IMR-90 (cell line): ENCODE measurements around the gene KLHDC7B. TPM values are rescaled to one million over a fixed set of nuclear protein-coding genes. Genes with fewer than 3 reads are reported as not detected.

Experiments
- ATAC-seq: fragments of 200-7000 bp; cut with Tn5 transposase; 2 replicates; pipeline ENCODE4 v1.9.1; 2020; ENCODE audit warnings: low read depth, mild to moderate bottlenecking, moderate library complexity
- BruUV-seq: library from RNA; stranded (reverse); fragments of 400-500 nt; replicated peaks from 2 replicates; lab custom pipeline; 2021; lab: Mats Ljungman, UMichigan
- CTCF ChIA-PET: fragments of 300-600 bp; formaldehyde crosslinking; extraction: SDS; loops from one replicate; lab custom pipeline; 2021; ENCODE audit warnings: antibody characterized with exemption; lab: Yijun Ruan, JAX
- POLR2A ChIA-PET: fragments of 300-600 bp; sonication (Branson Sonifier 250); formaldehyde crosslinking; loops from one replicate; lab custom pipeline; 2022; ENCODE audit warnings: antibody characterized with exemption; ENCODE audit not compliant: unreplicated experiment; lab: Charles Lee
- DNase-seq: peaks from one replicate; pipeline ENCODE4 v3.0.0; 2013
- H2AFZ ChIP-seq: replicated peaks from 2 replicates; pipeline ENCODE3; 2013; ENCODE audit warnings: low read length, mild to moderate bottlenecking; ENCODE audit not compliant: poor library complexity
- H2AK5ac ChIP-seq: 2 replicates; pipeline ENCODE4 v1.6.1; 2013; ENCODE audit warnings: low read depth, low read length, inconsistent platforms
- H2AK9ac ChIP-seq: replicated peaks from 2 replicates; pipeline ENCODE3; 2013; ENCODE audit warnings: mild to moderate bottlenecking, low read depth, low read length, moderate library complexity; ENCODE audit not compliant: poor library complexity
- H2BK120ac ChIP-seq: 2 replicates; pipeline ENCODE4 v1.6.1; 2013; ENCODE audit warnings: low read depth, low read length, inconsistent platforms
- H2BK15ac ChIP-seq: 3 replicates; pipeline ENCODE4 v1.6.1; 2013; ENCODE audit warnings: low read depth, low read length, inconsistent platforms
- H2BK20ac ChIP-seq: 2 replicates; pipeline ENCODE4 v1.6.1; 2013; ENCODE audit warnings: low read depth, mild to moderate bottlenecking, inconsistent platforms, low read length, moderate library complexity
- H2BK5ac ChIP-seq: 2 replicates; pipeline ENCODE4 v1.6.1; 2013; ENCODE audit warnings: mild to moderate bottlenecking, low read depth, low read length, inconsistent platforms; ENCODE audit not compliant: poor library complexity, severe bottlenecking
- H3K14ac ChIP-seq: replicated peaks from 2 replicates; pipeline ENCODE4 v1.6.1; 2013; ENCODE audit warnings: low read depth, low read length, inconsistent platforms
- H3K18ac ChIP-seq: 2 replicates; pipeline ENCODE4 v1.6.1; 2013; ENCODE audit warnings: low read depth, low read length, control low read depth
- H3K23ac ChIP-seq: 2 replicates; pipeline ENCODE4 v1.6.1; 2013; ENCODE audit warnings: low read depth, low read length, inconsistent platforms
- H3K27ac ChIP-seq: 2 replicates; pipeline ENCODE4 v1.5.1; 2013; ENCODE audit warnings: mild to moderate bottlenecking, control low read depth, low read length; ENCODE audit not compliant: insufficient read depth
- H3K27me3 ChIP-seq: 2 replicates; pipeline ENCODE4 v1.6.1; 2013; ENCODE audit warnings: low read length; ENCODE audit not compliant: control insufficient read depth, insufficient read depth
- H3K36me3 ChIP-seq: 2 replicates; pipeline ENCODE4 v1.6.1; 2013; ENCODE audit warnings: low read length, mixed read lengths; ENCODE audit not compliant: control insufficient read depth, insufficient read depth
- H3K4ac ChIP-seq: 2 replicates; pipeline ENCODE4 v1.6.1; 2013; ENCODE audit warnings: low read depth, low read length, inconsistent platforms
- H3K4me1 ChIP-seq: 2 replicates; pipeline ENCODE4 v1.6.1; 2013; ENCODE audit warnings: low read length, mixed read lengths; ENCODE audit not compliant: control insufficient read depth, insufficient read depth
- H3K4me2 ChIP-seq: 2 replicates; pipeline ENCODE4 v1.6.1; 2013; ENCODE audit warnings: low read depth, mild to moderate bottlenecking, control low read depth, low read length, moderate library complexity
- H3K4me3 ChIP-seq: 2 replicates; pipeline ENCODE4 v1.5.1; 2013; ENCODE audit warnings: low read depth, mild to moderate bottlenecking, control low read depth, low read length, moderate library complexity; ENCODE audit not compliant: insufficient read depth
- H3K56ac ChIP-seq: 2 replicates; pipeline ENCODE4 v1.6.1; 2013; ENCODE audit warnings: low read length, inconsistent platforms; ENCODE audit not compliant: insufficient read depth; ENCODE audit errors: extremely low read depth
- H3K79me1 ChIP-seq, 2 experiments: 2 replicates each; pipeline ENCODE4 v1.6.1; 2013; ENCODE audit warnings: low read length in 2 of 2, inconsistent platforms in 1 of 2, low read depth in 1 of 2
- H3K9ac ChIP-seq: 2 replicates; pipeline ENCODE4 v1.6.1; 2013; ENCODE audit warnings: low read depth, low read length, control low read depth
- H3K9me1 ChIP-seq: 2 replicates; pipeline ENCODE4 v1.6.1; 2013; ENCODE audit warnings: low read length, inconsistent platforms; ENCODE audit not compliant: insufficient read depth
- H3K9me3 ChIP-seq: 2 replicates; pipeline ENCODE4 v1.6.1; 2013; ENCODE audit warnings: low read length; ENCODE audit not compliant: control insufficient read depth, insufficient read depth
- H4K20me1 ChIP-seq: 2 replicates; pipeline ENCODE4 v1.6.1; 2013; ENCODE audit warnings: low read length, inconsistent platforms; ENCODE audit not compliant: insufficient read depth
- H4K5ac ChIP-seq: 2 replicates; pipeline ENCODE4 v1.6.1; 2013; ENCODE audit warnings: mild to moderate bottlenecking, low read depth, low read length, control low read depth
- H4K8ac ChIP-seq, 2 experiments: 2 replicates each; pipeline ENCODE4 v1.6.1; 2013; ENCODE audit warnings: low read depth in 2 of 2, low read length in 2 of 2, control low read depth in 1 of 2, inconsistent platforms in 1 of 2
- H4K91ac ChIP-seq: 2 replicates; pipeline ENCODE4 v1.6.1; 2013; ENCODE audit warnings: low read depth, low read length, inconsistent platforms; ENCODE audit not compliant: insufficient read depth
- CHD1 ChIP-seq: IDR thresholded peaks from 2 replicates; pipeline ENCODE4 v1.6.1; 2012; ENCODE audit warnings: low read depth, low read length, improper control_type of control experiment
- MAZ ChIP-seq: IDR thresholded peaks from 2 replicates; pipeline ENCODE4 v1.6.1; 2012; ENCODE audit warnings: low read depth, mild to moderate bottlenecking, low read length, improper control_type of control experiment, moderate library complexity, borderline replicate concordance
- MXI1 ChIP-seq: IDR thresholded peaks from 2 replicates; pipeline ENCODE4 v1.6.1; 2012; ENCODE audit warnings: low read depth, mild to moderate bottlenecking, low read length, moderate library complexity, borderline replicate concordance
- POLR2A ChIP-seq: IDR thresholded peaks from 2 replicates; pipeline ENCODE4 v1.6.1; 2012; ENCODE audit warnings: mild to moderate bottlenecking, low read depth, low read length
- RFX5 ChIP-seq: IDR thresholded peaks from 2 replicates; pipeline ENCODE4 v1.8.0; 2012; ENCODE audit warnings: low read depth, mild to moderate bottlenecking, low read length, moderate library complexity
- SMC3 ChIP-seq: fragments of 150-350 bp; IDR thresholded peaks from 2 replicates; pipeline ENCODE4 v1.6.1; 2016; ENCODE audit warnings: low read depth, mild to moderate bottlenecking, antibody characterized with exemption, low read length, moderate library complexity
- WGBS, 2 experiments: methylation state at CpG; one replicate each; pipeline versions ENCODE4 v1.1.5 to v1.1.7; 2013; ENCODE audit warnings: missing lambda C conversion rate in 2 of 2; ENCODE audit not compliant: insufficient read length in 1 of 2; ENCODE audit errors: extremely low coverage in 2 of 2; 5-methylcytosine and 5-hydroxymethylcytosine counted together
- dilution Hi-C: fragments of 300-500 bp; cut with HindIII; formaldehyde crosslinking; loops from one replicate; pipeline ENCODE4 v1.14.3; 2018; ENCODE audit warnings: low sequenced_read_pairs; ENCODE audit not compliant: unreplicated experiment
- in situ Hi-C: fragments of 300-500 bp; cut with MboI; formaldehyde crosslinking; loops from 3 replicates; pipeline ENCODE4 v1.14.3; 2019; ENCODE audit warnings: low sequenced_read_pairs, inconsistent platforms, mixed read lengths
- intact Hi-C: fragments of 100-400 bp; cut with micrococcal nuclease; formaldehyde crosslinking; loops from 2 replicates; pipeline ENCODE4 v1.10.0; 2022
- polyA plus RNA-seq, 3 experiments: library from polyadenylated mRNA; depleted of rRNA; stranded (reverse); fragments of >200 nt; gene quantifications; 2 replicates each; pipeline ENCODE4 v1.2.3, GENCODE V29; 2012; ENCODE audit warnings: low replicate concordance in 1 of 3
- total RNA-seq: library from RNA; depleted of rRNA; stranded (reverse); fragments of >200 nt; gene quantifications from 2 replicates; pipeline ENCODE4 v1.2.3, GENCODE V29; 2012

Gene KLHDC7B
- total and polyA plus RNA-seq, 2 of the 4 experiments (the other 2 are of a cell fraction) = 0.05 TPM; not detected in 1

DNA sequence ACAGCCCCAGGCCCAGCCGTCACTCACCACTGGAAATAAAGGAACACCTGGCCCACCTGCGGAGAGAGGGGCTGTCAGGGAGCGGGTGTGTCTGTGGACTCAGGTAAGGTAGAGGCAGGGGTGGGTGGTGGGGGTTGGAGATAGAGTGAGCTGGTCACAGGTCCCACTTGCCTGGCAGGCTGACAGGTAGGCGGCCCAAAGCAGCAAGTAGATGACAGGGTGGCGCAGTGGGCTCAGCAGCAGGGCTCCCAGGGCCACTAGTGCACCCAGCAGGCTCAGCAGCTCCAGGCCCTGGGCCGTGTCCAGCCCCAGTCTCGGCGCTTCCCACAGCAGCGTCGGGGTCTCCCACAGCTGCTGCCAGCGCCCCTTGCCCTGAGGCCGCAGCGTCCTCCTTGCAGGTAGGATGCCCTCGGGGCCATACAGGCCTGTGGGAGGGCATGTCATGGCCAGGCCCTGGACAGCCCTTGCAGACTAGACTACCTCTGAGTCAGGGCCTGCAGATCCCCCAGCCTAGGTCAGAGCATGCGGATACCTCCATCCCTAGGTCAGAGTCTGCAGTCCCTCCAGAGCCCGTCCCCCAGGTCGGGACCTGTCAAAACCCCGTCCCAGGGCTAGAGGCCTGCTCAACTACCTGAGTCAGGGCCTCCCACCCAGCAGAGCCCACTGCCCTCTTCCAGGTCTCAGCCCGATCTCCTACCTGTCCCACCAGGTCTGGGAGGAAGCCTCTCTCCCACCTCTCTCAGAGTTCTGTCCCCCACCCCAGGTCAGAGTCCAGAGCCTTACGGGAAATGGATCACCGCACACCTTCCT lies 38.9 kb upstream of the KLHDC7B start (continued):
- TF ChIP-seq MXI1 (no peak), SMC3 (no peak)

DNA sequence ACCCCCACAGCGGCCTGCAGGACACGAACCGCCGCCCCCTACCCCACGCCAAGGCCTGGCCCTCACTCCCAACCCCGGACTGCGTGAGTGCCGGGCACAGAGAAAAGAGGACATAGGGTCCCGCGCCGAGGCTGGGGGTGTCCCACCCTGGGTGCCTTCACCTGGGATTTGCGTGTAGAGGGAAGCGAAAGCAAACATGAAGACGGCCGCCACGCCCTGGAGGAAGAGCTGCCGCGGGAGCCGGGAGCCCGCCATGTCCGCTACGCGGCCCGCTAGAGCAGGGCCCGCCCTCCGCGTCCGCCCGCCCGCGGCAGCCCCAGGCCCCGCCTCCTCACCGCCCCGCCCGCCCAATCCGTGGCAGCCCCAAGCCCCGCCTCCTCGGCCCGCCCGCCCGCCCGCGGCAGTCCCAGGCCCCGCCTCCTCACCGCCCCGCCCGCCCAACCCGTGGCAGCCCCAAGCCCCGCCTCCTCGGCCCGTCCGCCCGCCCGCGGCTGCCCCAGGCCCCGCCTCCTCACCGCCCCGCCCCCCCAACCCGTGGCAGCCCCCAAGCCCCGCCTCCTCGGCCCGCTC lies 38.2 kb upstream of the KLHDC7B start, which contains the start of gene LMF2:
Gene LMF2 (minus strand): TSS at position 282 of the 570 bp plus-strand sequence. CDS start 27 bp downstream, at position 255.
- POLR2A ChIA-PET = interaction anchor here (0.6 to 0.9 kb wide), 3 partner anchors 14 to 85 kb away, joined by 3 to 4 read pairs (median 3); partner anchors contain the start of gene SCO2
- Histone ChIP-seq H3K27me3 (no peaks in the 10 kb centered on the region), H3K14ac (peak within 1 kb of the TSS; percentile 87), H4K20me1 (no peaks in the 10 kb centered on the region; the same call in 1 of the 2 replicates), H3K9me3 (no peaks in the 10 kb centered on the region), H2BK120ac (peak within 1 kb of the TSS; percentile 73), H3K79me1 (peaks cover 15 to 56% of the 10 kb centered on the region in 2 experiments), H4K91ac (peak within 1 kb of the TSS; percentile 86), H3K27ac (peak within 1 kb of the TSS; percentile 95), H2BK20ac (no peak within 1 kb of the TSS), H3K4me2 (peak within 1 kb of the TSS; percentile 95), H3K23ac (peak within 1 kb of the TSS; percentile 73), H4K8ac (peak within 1 kb of the TSS; percentile 90 to 96), H3K18ac (peak within 1 kb of the TSS; percentile 81; the same call in 1 of the 2 replicates), H3K56ac (peak within 1 kb of the TSS; percentile 81), H2AK9ac (peak within 1 kb of the TSS; percentile 100), H2AFZ (peak within 1 kb of the TSS; percentile 99), H2BK5ac (peak within 1 kb of the TSS; percentile 92), H2AK5ac (peak within 1 kb of the TSS; percentile 97), H3K4me3 (peak within 1 kb of the TSS; percentile 100), H3K4ac (peak within 1 kb of the TSS; percentile 97), H4K5ac (peak within 1 kb of the TSS; percentile 98), H2BK15ac (peak within 1 kb of the TSS; percentile 0; the same call in 1 of the 3 replicates), H3K9me1 (peaks cover 4% of the 10 kb centered on the region; the same call in 1 of the 2 replicates), H3K36me3 (peaks cover 23% of the 10 kb centered on the region), H3K4me1 (peaks cover 4% of the 10 kb centered on the region), H3K9ac (peak within 1 kb of the TSS; percentile 98)
- in situ Hi-C loops = no loop called here
- intact Hi-C loops = no loop called here
- DNase-seq (no peak), ATAC-seq (peak; percentile 90)
- no TSS peak for BruUV-seq
- WGBS, 2 experiments = 0% methylated on average over 5 of the region's 62 CpGs; no CpG with 5 or more reads in 1 of the 2 experiments
- dilution Hi-C loops = no loop called here
- CTCF ChIA-PET = interaction anchor here (0.6 to 1.5 kb wide), 3 partner anchors 9 to 56 kb away, joined by 3 to 6 read pairs (median 3); partner anchors contain the start of gene SCO2
- TF ChIP-seq CHD1 = no peak
- TF ChIP-seq POLR2A = peak; percentile 69
- TF ChIP-seq MXI1 = peak; percentile 72; the same call in 1 of the 2 replicates
- TF ChIP-seq SMC3 = no peak
- TF ChIP-seq RFX5 = no peak
- TF ChIP-seq MAZ = peak; percentile 31; the same call in 1 of the 2 replicates
